ENCODE data around the gene ID3.

GRCh38 chr1:23588749-23589548, 29.6 kb upstream of the ID3 start:
- TF ChIP-seq CTCF (IDR thresholded peaks at IDR 0.05) (no peak), POLR2A (IDR thresholded peaks at IDR 0.05) (no peak)
